Panc1 (cell line): ENCODE measurements around the gene WFDC5.

Experiments used
- POLR2AphosphoS5 ChIP-seq: IDR thresholded peaks from 2 replicates; pipeline ENCODE4 v1.6.1; 2012; ENCODE audit warnings: mild to moderate bottlenecking, low read depth, low read length, moderate library complexity
- SIN3A ChIP-seq: IDR thresholded peaks from 2 replicates; pipeline ENCODE4 v1.6.1; 2012; ENCODE audit warnings: low read depth, mild to moderate bottlenecking, low read length, moderate library complexity, borderline replicate concordance; ENCODE audit not compliant: insufficient read depth
- TCF7L2 ChIP-seq: IDR thresholded peaks from 2 replicates; pipeline ENCODE4 v1.6.1; 2011; ENCODE audit warnings: mild to moderate bottlenecking, low read depth, low read length, inconsistent platforms
- TF ChIP-seq, protein P1 (sequence below): fragments of 450-650 bp; IDR thresholded peaks from 2 replicates; pipeline ENCODE4 v1.5.1; 2017; ENCODE audit warnings: mild to moderate bottlenecking
- TF ChIP-seq, protein P2 (sequence below), 2 experiments: IDR thresholded peaks; 2 replicates each; pipeline ENCODE4 v1.6.1; 2011 to 2012; ENCODE audit warnings: low read depth in 2 of 2, control low read depth in 1 of 2, low read length in 1 of 2, mild to moderate bottlenecking in 1 of 2, moderate library complexity in 1 of 2; ENCODE audit not compliant: insufficient read depth in 1 of 2

DNA sequence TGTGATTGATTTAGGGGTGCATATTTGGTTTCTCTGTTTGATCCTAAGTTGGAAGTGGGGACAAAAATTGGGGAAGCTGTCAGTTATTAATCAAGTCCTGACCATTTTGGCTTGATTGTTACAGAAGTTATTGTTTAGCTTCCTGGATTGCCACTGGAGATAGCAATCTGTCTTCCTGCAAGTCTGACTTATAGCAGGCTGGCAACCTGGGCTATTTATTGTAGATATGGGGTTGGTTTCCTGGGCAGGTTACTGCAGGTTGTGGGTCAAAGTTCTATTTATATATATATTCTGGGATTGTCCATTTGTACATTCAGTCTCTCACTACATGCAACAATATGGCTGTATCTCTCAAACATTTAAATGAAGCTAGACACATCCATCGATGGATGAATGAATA lies 31.8 kb downstream of the WFDC5 start:
- TF ChIP-seq, protein P1, sequence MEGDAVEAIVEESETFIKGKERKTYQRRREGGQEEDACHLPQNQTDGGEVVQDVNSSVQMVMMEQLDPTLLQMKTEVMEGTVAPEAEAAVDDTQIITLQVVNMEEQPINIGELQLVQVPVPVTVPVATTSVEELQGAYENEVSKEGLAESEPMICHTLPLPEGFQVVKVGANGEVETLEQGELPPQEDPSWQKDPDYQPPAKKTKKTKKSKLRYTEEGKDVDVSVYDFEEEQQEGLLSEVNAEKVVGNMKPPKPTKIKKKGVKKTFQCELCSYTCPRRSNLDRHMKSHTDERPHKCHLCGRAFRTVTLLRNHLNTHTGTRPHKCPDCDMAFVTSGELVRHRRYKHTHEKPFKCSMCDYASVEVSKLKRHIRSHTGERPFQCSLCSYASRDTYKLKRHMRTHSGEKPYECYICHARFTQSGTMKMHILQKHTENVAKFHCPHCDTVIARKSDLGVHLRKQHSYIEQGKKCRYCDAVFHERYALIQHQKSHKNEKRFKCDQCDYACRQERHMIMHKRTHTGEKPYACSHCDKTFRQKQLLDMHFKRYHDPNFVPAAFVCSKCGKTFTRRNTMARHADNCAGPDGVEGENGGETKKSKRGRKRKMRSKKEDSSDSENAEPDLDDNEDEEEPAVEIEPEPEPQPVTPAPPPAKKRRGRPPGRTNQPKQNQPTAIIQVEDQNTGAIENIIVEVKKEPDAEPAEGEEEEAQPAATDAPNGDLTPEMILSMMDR, result no peak
- TF ChIP-seq POLR2AphosphoS5 (no peak), TCF7L2 (no peak), SIN3A (no peak)
- TF ChIP-seq, protein P2, sequence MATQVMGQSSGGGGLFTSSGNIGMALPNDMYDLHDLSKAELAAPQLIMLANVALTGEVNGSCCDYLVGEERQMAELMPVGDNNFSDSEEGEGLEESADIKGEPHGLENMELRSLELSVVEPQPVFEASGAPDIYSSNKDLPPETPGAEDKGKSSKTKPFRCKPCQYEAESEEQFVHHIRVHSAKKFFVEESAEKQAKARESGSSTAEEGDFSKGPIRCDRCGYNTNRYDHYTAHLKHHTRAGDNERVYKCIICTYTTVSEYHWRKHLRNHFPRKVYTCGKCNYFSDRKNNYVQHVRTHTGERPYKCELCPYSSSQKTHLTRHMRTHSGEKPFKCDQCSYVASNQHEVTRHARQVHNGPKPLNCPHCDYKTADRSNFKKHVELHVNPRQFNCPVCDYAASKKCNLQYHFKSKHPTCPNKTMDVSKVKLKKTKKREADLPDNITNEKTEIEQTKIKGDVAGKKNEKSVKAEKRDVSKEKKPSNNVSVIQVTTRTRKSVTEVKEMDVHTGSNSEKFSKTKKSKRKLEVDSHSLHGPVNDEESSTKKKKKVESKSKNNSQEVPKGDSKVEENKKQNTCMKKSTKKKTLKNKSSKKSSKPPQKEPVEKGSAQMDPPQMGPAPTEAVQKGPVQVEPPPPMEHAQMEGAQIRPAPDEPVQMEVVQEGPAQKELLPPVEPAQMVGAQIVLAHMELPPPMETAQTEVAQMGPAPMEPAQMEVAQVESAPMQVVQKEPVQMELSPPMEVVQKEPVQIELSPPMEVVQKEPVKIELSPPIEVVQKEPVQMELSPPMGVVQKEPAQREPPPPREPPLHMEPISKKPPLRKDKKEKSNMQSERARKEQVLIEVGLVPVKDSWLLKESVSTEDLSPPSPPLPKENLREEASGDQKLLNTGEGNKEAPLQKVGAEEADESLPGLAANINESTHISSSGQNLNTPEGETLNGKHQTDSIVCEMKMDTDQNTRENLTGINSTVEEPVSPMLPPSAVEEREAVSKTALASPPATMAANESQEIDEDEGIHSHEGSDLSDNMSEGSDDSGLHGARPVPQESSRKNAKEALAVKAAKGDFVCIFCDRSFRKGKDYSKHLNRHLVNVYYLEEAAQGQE (IDR thresholded peaks at IDR 0.05; ENCODE audit: insufficient read depth in 1 of 2, low read depth in 2 of 2, low read length in 1 of 2), result no peak
